Measurements from ENCODE around the gene DPP6. TPM values are rescaled to one million over a fixed set of nuclear protein-coding genes. Genes with fewer than 3 reads are reported as not detected.

Gene DPP6
- polyA plus RNA-seq, 1 of the 3 experiments (the other 2 are of a cell fraction): not detected

DNA sequence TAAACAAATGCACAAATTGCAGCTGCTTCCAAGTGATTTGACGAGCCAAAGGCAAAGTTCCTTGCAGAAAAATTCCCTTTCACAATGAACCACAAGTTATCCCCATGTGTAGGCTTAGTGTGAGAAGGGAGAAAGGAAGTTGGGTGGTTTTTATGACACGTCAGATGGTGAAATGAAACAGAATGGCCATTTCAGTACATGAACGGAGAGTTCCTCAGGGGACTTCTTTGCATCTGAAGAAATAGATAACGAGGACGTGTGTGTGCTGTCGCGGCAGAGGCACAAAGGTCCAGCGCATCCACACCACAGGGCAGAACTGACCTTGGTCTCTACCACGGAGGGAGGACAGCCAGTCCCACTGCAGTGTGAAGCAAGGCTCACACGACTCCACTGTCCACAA, 814.9 kb downstream of the DPP6 start:
- Histone ChIP-seq H3K79me2 (ENCODE audit: insufficient read depth) (no peaks in the 10 kb centered on the region), H3F3A (replicated peaks; ENCODE audit: insufficient read depth) (no peaks in the 10 kb centered on the region), H4K20me1 (ENCODE audit: insufficient read depth) (no peaks in the 10 kb centered on the region), H3K4me1 (ENCODE audit: control insufficient read depth in 1 of 2, insufficient read depth in 2 of 2, low read depth in 1 of 2, low read length in 1 of 2) (peaks cover 0 to 15% of the 10 kb centered on the region in 2 experiments; a peak in 2 of 4 replicates), H3K36me3 (replicated peaks in 1 of 2; ENCODE audit: control insufficient read depth in 1 of 2, insufficient read depth in 2 of 2, low read length in 1 of 2) (no peaks in the 10 kb centered on the region), H3K9ac (no peak overlapping the region), H3K27ac (ENCODE audit: low read depth in 2 of 2, low read length in 1 of 2) (no peak overlapping the region), H2AFZ (ENCODE audit: low read depth) (no peak overlapping the region), H3K9me2 (no peaks in the 10 kb centered on the region), H3K4me3 (ENCODE audit: low read depth in 2 of 2, low read length in 1 of 2) (no peak overlapping the region), H3K9me3 (0 out of 2 replicates have a peak, but pooled peaks cover 3% of the 10 kb centered on the region), H3K27me3 (ENCODE audit: insufficient read depth) (no peaks in the 10 kb centered on the region), H3K4me2 (no peak overlapping the region)
- ChIA-PET POLR2A (no interaction called here), CTCF (interaction anchor here (0.7 to 1.4 kb wide), 2 partner anchors 15 to 35 kb away, joined by 3 to 4 read pairs; no protein-coding TSS in a partner anchor)
- DNase-seq: no peak
- 45% methylated on average over 10 of the region's 10 CpGs for WGBS (ENCODE audit: low lambda C conversion rate)
- TF ChIP-seq FOSL2 (IDR thresholded peaks at IDR 0.05; ENCODE audit: borderline replicate concordance, low read depth): no peak
- no peak for TF ChIP-seq MAX (IDR thresholded peaks at IDR 0.05; ENCODE audit: low read depth)
- TF ChIP-seq CTCF (IDR thresholded peaks at IDR 0.05): no peak
- TF ChIP-seq, protein P1, sequence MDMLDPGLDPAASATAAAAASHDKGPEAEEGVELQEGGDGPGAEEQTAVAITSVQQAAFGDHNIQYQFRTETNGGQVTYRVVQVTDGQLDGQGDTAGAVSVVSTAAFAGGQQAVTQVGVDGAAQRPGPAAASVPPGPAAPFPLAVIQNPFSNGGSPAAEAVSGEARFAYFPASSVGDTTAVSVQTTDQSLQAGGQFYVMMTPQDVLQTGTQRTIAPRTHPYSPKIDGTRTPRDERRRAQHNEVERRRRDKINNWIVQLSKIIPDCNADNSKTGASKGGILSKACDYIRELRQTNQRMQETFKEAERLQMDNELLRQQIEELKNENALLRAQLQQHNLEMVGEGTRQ (IDR thresholded peaks at IDR 0.05; ENCODE audit: borderline replicate concordance, low read depth, low read length): no peak
- no peak for TF ChIP-seq FOXM1 (IDR thresholded peaks at IDR 0.05; ENCODE audit: low read depth)
- TF ChIP-seq POLR2AphosphoS5 (IDR thresholded peaks at IDR 0.05; ENCODE audit: low read depth, low read length): no peak
- no peak for TF ChIP-seq GATA2 (CRISPR knock-in tag; IDR thresholded peaks at IDR 0.05)
- no peak for TF ChIP-seq EZH2phosphoT487 (IDR thresholded peaks at IDR 0.05; ENCODE audit: borderline replicate concordance, low read depth)
- no peak for TF ChIP-seq YY1 (IDR thresholded peaks at IDR 0.05; ENCODE audit: low read depth)
- TF ChIP-seq EP300 (IDR thresholded peaks at IDR 0.05; ENCODE audit: borderline replicate concordance in 1 of 2, low read depth in 1 of 2, low read length in 1 of 2): no peak
- no peak for TF ChIP-seq GABPA (IDR thresholded peaks at IDR 0.05; ENCODE audit: low read depth)
- no peak for TF ChIP-seq TAF1 (IDR thresholded peaks at IDR 0.05; ENCODE audit: borderline replicate concordance, low read depth, low read length)
- TF ChIP-seq SMC3 (IDR thresholded peaks at IDR 0.05; ENCODE audit: low read depth, low read length): no peak

GRCh38 chr7:154868921-154869320, 816.7 kb downstream of the DPP6 start:
- no peak overlapping the region for H2AFZ ChIP-seq (ENCODE audit: low read depth)
- H3K4me3 ChIP-seq (ENCODE audit: low read depth in 2 of 2, low read length in 1 of 2): no peak overlapping the region
- WGBS (ENCODE audit: low lambda C conversion rate): 51% methylated on average over 11 of the region's 11 CpGs
- H3K4me2 ChIP-seq: no peak overlapping the region
- no peaks in the 10 kb centered on the region for H3K27me3 ChIP-seq (ENCODE audit: insufficient read depth)
- H3K79me2 ChIP-seq (ENCODE audit: insufficient read depth): no peaks in the 10 kb centered on the region
- POLR2A ChIA-PET: no interaction called here
- no peaks in the 10 kb centered on the region for H3F3A ChIP-seq (replicated peaks; ENCODE audit: insufficient read depth)
- peaks cover 0 to 28% of the 10 kb centered on the region in 2 experiments; a peak in 2 of 4 replicates for H3K4me1 ChIP-seq (ENCODE audit: control insufficient read depth in 1 of 2, insufficient read depth in 2 of 2, low read depth in 1 of 2, low read length in 1 of 2)
- H4K20me1 ChIP-seq (ENCODE audit: insufficient read depth): no peaks in the 10 kb centered on the region
- CTCF ChIA-PET: interaction anchor here (1.2 to 1.8 kb wide), 2 partner anchors 9 to 15 kb away, joined by 3 to 6 read pairs; no protein-coding TSS in a partner anchor
- no peak overlapping the region for H3K27ac ChIP-seq (ENCODE audit: low read depth in 2 of 2, low read length in 1 of 2)
- no peaks in the 10 kb centered on the region for H3K9me2 ChIP-seq
- no peaks in the 10 kb centered on the region for H3K36me3 ChIP-seq (replicated peaks in 1 of 2; ENCODE audit: control insufficient read depth in 1 of 2, insufficient read depth in 2 of 2, low read length in 1 of 2)
- no peak overlapping the region for H3K9ac ChIP-seq
- 0 out of 2 replicates have a peak, but pooled peaks cover 3% of the 10 kb centered on the region for H3K9me3 ChIP-seq
- DNase-seq: peak; percentile 14
- TF ChIP-seq, protein P2, sequence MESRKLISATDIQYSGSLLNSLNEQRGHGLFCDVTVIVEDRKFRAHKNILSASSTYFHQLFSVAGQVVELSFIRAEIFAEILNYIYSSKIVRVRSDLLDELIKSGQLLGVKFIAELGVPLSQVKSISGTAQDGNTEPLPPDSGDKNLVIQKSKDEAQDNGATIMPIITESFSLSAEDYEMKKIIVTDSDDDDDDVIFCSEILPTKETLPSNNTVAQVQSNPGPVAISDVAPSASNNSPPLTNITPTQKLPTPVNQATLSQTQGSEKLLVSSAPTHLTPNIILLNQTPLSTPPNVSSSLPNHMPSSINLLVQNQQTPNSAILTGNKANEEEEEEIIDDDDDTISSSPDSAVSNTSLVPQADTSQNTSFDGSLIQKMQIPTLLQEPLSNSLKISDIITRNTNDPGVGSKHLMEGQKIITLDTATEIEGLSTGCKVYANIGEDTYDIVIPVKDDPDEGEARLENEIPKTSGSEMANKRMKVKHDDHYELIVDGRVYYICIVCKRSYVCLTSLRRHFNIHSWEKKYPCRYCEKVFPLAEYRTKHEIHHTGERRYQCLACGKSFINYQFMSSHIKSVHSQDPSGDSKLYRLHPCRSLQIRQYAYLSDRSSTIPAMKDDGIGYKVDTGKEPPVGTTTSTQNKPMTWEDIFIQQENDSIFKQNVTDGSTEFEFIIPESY (IDR thresholded peaks at IDR 0.05; ENCODE audit: borderline replicate concordance, low read depth): no peak
- TF ChIP-seq RCOR1 (IDR thresholded peaks at IDR 0.05; ENCODE audit: low read length): no peak
- TF ChIP-seq FOXJ3 (CRISPR knock-in tag; IDR thresholded peaks at IDR 0.05): no peak
- no peak for TF ChIP-seq YY1 (IDR thresholded peaks at IDR 0.05; ENCODE audit: low read depth)
- TF ChIP-seq CHD2 (IDR thresholded peaks at IDR 0.05; ENCODE audit: low read length, partially characterized antibody): no peak
- TF ChIP-seq EP300 (IDR thresholded peaks at IDR 0.05; ENCODE audit: borderline replicate concordance in 1 of 2, low read depth in 1 of 2, low read length in 1 of 2): no peak
- no peak for TF ChIP-seq SMC3 (IDR thresholded peaks at IDR 0.05; ENCODE audit: low read depth, low read length)
- TF ChIP-seq MEF2A (IDR thresholded peaks at IDR 0.05; ENCODE audit: borderline replicate concordance, low read depth): no peak
- no peak for TF ChIP-seq EZH2phosphoT487 (IDR thresholded peaks at IDR 0.05; ENCODE audit: borderline replicate concordance, low read depth)
- TF ChIP-seq TAF1 (IDR thresholded peaks at IDR 0.05; ENCODE audit: borderline replicate concordance, low read depth, low read length): no peak
- TF ChIP-seq USF1 (IDR thresholded peaks at IDR 0.05; ENCODE audit: borderline replicate concordance, low read depth): no peak
